GM15510 (cell line): ENCODE data around the gene PHGDH.

Experiments
- POLR2A ChIP-seq: IDR thresholded peaks from 3 replicates; pipeline ENCODE4 v1.6.1; 2011; ENCODE audit warnings: borderline replicate concordance; ENCODE audit not compliant: insufficient read length; ENCODE audit errors: extremely low read depth

Gene PHGDH

DNA sequence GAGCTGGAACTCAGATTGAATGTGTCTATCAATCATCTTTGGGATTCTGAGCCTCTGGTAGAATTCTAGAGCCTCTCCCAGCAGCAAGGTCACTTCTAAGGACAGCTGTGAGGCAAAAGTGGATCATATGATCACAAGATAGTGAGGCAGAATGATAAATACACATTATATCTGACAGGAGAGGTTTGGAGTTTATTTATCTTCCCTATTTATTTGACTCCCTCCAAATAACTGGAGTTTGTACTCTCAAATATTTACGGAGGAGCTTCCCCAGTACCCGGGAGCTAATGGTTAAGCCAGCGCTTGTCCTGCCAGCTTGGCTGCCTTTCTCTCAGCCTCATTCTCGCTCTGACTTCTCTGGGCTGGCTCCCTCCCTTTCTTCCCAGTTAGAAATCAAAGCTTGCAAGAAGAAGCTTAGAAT lies 54.6 kb downstream of the PHGDH start:
- no peak for TF ChIP-seq POLR2A

DNA sequence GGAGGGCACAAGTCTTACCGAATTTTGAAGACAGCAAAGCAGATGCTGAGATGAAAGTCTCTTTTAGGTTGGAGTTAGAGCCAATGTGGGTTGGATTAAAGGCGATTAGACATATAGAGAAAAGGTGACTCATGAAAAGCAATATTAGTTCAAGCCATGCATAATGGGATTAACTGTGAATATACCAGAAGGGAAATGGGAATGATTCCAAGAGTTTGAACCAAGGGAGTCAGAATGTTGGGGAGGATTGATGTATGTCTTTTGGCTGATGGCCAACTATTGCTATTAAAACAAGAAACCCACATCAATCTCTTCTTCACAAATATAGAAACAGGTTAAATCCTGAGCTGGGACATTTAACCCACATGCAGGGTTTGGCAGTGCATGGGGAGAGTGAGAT lies 55.8 kb downstream of the PHGDH start:
- no peak for TF ChIP-seq POLR2A

DNA sequence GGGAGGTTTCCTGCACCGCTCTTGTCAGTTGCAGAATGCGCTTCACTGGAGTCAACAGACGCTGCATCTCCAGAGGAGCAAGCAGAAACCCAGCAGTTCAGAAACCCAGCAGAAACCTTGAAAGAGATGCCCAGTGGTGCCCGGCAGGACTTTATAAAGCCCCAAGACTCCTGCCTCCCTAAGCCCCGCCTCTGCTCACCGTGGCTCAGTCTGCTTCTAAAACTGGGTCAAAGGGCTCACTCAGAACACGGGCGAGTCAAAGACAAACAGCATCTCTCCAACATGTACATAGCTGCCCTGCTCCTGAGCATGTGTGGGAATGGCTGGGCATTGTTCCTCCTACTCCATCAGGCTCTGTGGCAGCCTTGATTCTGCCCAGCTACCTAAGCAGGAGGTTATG lies 57.0 kb downstream of the PHGDH start, which contains the start of gene HMGCS2:
TSS of gene HMGCS2 (minus strand) at position 128 of the 400 bp plus-strand sequence. CDS start at position 67, 61 bp downstream.
- TF ChIP-seq POLR2A: no peak

DNA sequence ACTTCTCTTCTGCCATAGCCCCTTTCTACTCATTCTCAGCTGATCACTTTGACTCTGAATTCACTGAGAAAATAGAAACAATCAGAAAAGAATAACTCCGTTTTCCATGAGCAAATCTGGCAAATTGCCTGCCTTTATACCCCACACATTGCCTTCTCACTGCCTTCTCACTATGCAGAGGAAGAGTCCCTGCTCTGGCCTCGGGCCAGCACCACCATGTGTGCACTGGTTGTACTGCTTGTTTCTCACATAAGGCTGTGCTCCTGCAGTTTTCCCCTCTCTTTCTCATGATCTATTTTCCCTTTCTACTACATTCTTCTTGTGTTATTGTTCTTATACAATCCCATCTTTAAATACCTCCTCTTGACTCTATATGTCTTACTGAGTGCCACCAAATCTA lies 59.3 kb downstream of the PHGDH start:
- TF ChIP-seq POLR2A: no peak

DNA sequence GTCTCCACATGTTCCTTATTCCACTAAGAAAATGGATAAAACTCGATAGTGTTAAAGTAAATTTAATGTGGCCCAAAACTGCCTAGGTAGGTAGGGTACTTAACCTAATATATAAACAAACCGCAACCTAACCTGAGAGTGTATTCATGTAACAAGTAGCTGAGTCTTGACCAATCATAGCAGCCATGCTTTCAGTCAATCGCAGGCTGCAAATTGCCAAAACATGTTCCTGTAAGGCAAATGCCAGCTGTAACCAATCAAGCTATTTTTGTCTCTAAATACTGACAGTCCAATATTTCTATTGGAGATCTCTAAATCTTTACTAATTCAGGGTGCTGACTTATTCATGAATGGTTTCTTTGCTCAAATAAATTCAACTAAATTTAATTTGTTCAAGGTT lies 60.0 kb downstream of the PHGDH start:
- TF ChIP-seq POLR2A: no peak

DNA sequence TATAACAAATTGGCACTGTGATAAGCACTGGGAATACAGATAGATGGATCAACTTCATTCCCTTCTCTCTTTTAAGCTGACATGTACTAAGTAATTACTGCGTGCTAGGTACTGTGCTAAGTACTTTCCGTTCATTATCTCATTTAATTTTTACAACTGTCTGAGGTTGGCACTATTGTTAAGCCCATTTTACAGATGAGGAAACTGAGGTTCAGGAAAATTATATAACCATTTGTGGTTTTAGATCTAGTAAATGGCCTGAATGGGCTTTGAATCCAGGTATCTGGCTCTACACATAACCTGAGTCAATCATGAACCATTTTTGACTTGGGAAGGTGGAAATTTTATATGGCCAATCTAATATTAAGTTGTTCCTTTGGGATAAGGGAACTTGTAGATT lies 60.6 kb downstream of the PHGDH start:
- no peak for TF ChIP-seq POLR2A

DNA sequence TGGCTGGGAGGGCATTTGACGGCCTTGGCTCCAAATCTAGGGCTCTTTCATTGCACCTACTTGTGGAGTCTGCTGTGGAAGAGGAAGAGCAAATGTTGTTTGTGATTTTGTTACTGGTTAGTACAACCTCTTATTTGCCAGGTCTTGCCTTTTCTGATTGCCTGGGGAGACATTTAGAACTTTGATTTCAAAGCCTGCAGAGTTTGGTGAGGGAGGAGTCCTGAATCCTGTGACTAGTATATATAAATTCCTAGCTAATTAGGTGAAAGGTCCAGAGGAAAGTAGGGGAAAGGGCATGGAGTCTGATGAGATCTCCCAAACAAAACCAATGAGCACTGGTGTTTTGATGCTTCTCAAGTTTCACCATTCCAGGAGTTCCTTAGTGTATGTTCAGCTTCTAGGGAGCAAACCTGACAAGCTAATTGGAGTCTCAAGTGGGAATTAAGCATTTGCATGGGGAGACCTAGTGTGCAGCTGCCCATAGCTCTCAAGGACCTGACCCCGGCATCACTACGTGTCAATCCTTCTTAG lies 62.0 kb downstream of the PHGDH start:
- TF ChIP-seq POLR2A: no peak

DNA sequence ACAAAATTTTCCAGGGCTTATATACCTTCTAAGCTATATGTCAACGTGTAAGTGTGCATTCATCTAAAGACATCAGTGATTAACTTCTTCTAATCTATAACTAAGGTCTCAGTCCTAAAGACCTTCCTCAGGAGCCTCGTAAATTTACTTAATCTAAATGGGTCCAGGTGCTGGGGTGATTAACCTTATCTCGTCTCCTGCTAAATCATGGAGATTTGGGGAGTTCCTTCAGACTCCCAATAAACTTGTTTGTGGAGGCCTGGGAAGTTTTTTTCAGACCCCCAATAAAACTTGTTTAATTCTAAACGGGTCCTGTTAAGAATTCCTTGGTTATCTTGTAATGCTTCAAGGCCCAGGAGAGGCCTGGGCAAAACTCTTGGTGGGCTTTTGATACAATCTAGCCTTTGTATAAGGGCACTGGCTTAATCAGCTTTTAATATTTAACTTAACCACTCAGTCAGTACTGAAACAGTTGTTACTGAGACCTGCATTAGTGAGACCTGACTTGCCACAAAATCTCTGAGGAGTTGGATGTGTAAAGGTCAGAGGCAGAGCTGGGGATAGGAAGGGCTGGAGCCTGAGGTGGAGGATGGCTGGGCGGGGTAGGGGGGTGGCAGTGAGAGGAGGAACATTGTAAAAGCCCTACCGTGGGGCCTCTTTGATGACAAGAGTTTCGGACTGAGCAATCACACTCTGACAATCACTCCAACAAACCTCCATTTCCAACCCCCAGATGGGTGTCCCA lies 63.2 kb downstream of the PHGDH start:
- no peak for TF ChIP-seq POLR2A

DNA sequence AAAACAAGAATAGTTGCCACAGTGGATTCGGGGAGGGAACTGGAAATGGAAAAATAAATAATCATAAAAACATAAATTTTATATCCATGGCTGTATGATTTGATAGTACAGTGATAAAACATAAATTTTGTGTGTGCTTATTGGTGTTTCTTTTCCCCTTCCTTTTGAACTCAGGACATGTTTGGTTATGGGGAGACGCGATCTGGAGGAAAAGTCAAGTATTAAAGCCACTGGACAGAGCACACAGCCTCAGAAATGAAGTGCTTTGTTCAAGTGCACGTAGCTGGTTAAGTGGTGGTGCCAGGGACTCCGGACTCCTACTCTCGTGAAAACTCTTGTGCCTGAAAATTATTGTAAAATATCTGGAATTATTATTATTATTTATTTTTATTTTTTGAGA lies 66.6 kb downstream of the PHGDH start:
- no peak for TF ChIP-seq POLR2A

DNA sequence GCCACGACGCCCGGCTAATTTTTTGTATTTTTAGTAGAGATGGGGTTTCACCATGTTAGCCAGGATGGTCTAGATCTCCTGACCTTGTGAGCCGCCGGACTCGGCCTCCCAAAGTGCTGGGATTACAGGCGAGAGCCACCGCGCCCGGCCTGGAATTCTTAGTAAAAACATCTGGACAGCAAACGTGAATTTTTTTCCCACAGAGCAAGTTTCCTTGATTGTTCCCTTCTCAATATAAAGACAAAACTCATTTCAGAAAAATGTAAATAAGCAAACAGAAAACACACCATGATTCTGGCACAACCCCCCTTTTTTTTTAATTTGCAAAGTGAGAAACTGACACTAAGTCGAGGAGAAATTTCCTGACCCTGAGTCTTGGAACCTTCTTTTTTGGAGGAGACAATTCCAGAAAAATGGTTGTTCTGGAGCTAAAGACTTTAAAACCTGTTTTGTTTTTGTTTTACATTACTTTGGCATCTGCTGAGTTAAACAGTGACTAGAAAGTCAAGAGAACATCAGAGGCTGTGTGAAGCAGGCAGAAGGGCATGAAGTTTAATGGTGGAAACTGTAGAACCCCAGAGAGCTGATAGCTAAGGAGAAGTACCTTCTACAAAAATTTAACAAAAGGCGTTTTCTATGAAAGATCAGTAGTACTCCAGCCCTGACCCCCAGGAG lies 67.3 kb downstream of the PHGDH start:
- TF ChIP-seq POLR2A: no peak

DNA sequence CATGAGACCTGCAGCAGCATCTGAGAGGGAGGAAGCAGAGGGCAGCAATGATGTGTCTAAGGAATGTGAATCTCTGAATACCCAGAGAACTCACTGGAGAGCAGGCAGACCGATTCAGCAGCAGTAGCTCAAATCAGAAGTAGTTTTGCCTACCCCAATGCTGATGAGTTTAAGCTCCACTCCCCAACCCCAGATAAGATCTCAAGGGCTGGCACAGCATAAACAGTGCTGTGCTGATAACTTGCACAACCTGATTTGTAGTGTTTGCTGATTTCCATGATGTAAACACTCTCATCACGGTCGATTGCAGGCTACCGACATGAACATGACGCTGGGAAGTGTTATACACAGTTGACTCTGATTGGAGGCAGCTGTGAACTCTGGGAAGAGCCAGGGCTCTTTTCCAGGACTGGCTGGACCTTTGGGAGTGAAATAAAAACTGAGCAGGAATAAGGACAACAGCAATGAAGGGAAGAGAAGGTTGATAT lies 68.2 kb downstream of the PHGDH start:
- TF ChIP-seq POLR2A: no peak

DNA sequence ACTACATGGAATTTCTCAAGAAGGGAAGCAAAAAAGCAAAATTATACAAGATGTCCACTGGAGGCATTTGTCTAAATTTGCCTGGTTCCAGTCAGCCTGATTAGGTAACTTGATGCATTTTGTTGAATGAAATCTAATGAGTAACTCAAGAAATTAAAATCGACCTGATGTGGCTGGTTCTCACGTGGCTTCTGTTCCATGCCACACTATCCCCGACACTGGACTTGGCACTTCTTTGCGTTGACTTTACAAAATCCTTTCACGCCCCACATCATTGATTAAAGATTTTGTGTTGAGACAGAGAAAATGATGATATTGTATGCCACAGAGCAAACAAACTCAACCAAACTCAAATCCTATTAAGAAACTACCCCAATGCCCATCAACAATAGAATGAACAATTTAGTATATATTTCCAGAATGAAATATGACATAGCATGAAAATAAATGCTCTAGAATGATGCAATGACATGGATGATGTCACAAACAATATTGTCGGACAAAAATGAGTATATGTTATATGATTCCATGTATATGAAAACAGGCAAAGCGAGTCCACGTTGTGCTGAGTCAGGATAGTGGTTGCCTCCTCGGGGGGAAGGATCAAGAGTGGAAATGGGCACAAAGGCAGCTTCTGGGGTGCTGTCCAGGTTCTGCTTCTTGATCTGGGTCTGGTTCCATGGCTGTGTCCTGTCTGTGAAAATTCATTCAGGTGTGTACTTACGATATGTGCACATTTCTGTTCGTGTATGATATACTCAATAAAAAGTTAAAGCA lies 69.9 kb downstream of the PHGDH start:
- TF ChIP-seq POLR2A: no peak

DNA sequence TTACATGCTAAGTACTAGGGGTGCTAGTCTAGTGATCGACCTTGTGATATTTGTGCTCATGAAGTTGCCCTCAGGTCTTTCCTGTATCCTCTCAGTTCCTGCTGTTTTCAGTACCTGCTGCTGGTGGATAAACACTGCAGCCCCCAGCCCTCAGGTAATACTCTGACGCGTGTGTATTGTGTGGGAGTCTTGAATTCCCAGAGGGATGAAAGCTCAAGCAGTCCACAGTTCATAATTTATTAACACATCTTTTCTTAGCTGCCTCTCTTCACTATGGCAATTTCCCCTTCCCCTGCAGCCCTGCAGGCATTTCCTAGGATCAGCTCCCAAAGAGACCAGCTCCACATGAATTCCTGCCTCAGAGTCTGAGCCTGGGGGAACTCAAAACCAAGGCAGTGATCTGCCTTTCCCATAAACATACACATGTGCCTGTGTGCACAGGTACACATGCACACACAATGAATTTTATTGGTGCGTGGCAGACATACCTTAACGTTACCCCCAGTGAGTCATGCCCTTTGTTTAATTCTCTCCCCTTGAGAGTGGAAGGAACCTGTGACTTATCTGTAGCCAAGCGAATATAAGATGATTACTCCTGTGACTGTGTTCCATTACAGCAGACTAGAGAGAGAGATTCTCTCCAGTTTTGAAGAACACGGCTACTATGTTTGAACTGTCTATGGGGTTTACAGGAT lies 71.0 kb downstream of the PHGDH start:
- TF ChIP-seq POLR2A: no peak
